Naive thymus-derived CD4-positive, alpha-beta T cell (primary cell): ENCODE data around the gene OR6B2. TPM values are rescaled to one million over a fixed set of nuclear protein-coding genes. Genes with fewer than 3 reads are reported as not detected.
"Not testable (repeated sequence)": the region's sequence is repeated elsewhere in the genome, so short reads cannot be mapped to it uniquely, and the experiment has no call there.

ENCODE experiments used
- ATAC-seq: fragments of 150-1000 bp; cut with Tn5 transposase; 2 replicates; pipeline ENCODE4 v1.10.0; 2021; ENCODE audit warnings: mild to moderate bottlenecking, moderate library complexity
- CTCF ChIA-PET: fragments of 350-600 bp; sonication (Branson Sonifier 250); formaldehyde crosslinking; loops from one replicate; lab custom pipeline; 2021; ENCODE audit warnings: antibody characterized with exemption; lab: Charles Lee
- POLR2A ChIA-PET: fragments of 350-600 bp; sonication (Branson Sonifier 250); formaldehyde crosslinking; loops from one replicate; lab custom pipeline; 2021; ENCODE audit warnings: antibody characterized with exemption, inconsistent platforms; lab: Charles Lee
- DNase-seq, 9 donors: peaks; one replicate each; pipeline versions ENCODE4 v3.0.0 to v3.0.0-alpha.2; 2020 to 2022; ENCODE audit warnings: mixed read lengths in 1 of 9
- H3K27ac ChIP-seq: one replicate; pipeline ENCODE4 v1.7.0; 2013; ENCODE audit warnings: mild to moderate bottlenecking, low read depth, low read length, moderate library complexity
- H3K27me3 ChIP-seq, 2 donors: one replicate each; pipeline ENCODE4 v1.7.0; 2013; ENCODE audit warnings: low read length in 2 of 2, mild to moderate bottlenecking in 2 of 2, moderate library complexity in 2 of 2; ENCODE audit not compliant: control insufficient read depth in 2 of 2, insufficient read depth in 2 of 2
- H3K36me3 ChIP-seq, 3 experiments: 1 replicate in 2 of 3; 2 replicates in 1 of 3; pipeline ENCODE4 v1.7.0; 2013; ENCODE audit warnings: low read length in 3 of 3, mild to moderate bottlenecking in 3 of 3, moderate library complexity in 1 of 3; ENCODE audit not compliant: insufficient read depth in 3 of 3, control insufficient read depth in 2 of 3
- H3K4me1 ChIP-seq, 2 donors: one replicate each; pipeline ENCODE4 v1.7.0; 2013; ENCODE audit warnings: low read length in 2 of 2, mild to moderate bottlenecking in 2 of 2, moderate library complexity in 1 of 2; ENCODE audit not compliant: control insufficient read depth in 2 of 2, insufficient read depth in 2 of 2
- H3K4me3 ChIP-seq: 2 replicates; pipeline ENCODE4 v1.7.0; 2013; ENCODE audit warnings: mild to moderate bottlenecking, low read length
- H3K9me3 ChIP-seq, 3 experiments: 1 replicate in 2 of 3; 2 replicates in 1 of 3; pipeline ENCODE4 v1.7.0; 2013; ENCODE audit warnings: low read length in 3 of 3; ENCODE audit not compliant: control insufficient read depth in 2 of 3
- H3K27ac Mint-ChIP-seq, 9 donors: one replicate each; pipeline ENCODE4 v1.8.0; 2020 to 2022; ENCODE audit warnings: mixed read lengths in 9 of 9, mild to moderate bottlenecking in 8 of 9, moderate library complexity in 5 of 9, inconsistent platforms in 2 of 9
- H3K27me3 Mint-ChIP-seq, 5 donors: one replicate each; pipeline ENCODE4 v1.8.0; 2021 to 2022; ENCODE audit warnings: mixed read lengths in 5 of 5, mild to moderate bottlenecking in 1 of 5
- H3K36me3 Mint-ChIP-seq, 5 donors: one replicate each; pipeline ENCODE4 v1.8.0; 2020 to 2022; ENCODE audit warnings: mixed read lengths in 5 of 5, mild to moderate bottlenecking in 3 of 5, inconsistent platforms in 1 of 5
- H3K4me1 Mint-ChIP-seq, 7 donors: one replicate each; pipeline ENCODE4 v1.8.0; 2020 to 2022; ENCODE audit warnings: mixed read lengths in 7 of 7, mild to moderate bottlenecking in 3 of 7, inconsistent platforms in 1 of 7
- H3K4me3 Mint-ChIP-seq, 10 donors: one replicate each; pipeline ENCODE4 v1.8.0; 2020 to 2022; ENCODE audit warnings: mild to moderate bottlenecking in 10 of 10, mixed read lengths in 10 of 10, moderate library complexity in 6 of 10, inconsistent platforms in 2 of 10
- H3K9me3 Mint-ChIP-seq, 11 donors: one replicate each; pipeline ENCODE4 v1.8.0; 2020 to 2022; ENCODE audit warnings: mixed read lengths in 11 of 11, mild to moderate bottlenecking in 4 of 11, inconsistent platforms in 1 of 11, moderate library complexity in 1 of 11
- intact Hi-C, 2 donors: fragments of 100-400 bp; cut with micrococcal nuclease; formaldehyde crosslinking; loops; one replicate each; pipeline ENCODE4 v1.15.1; 2023
- polyA plus RNA-seq, 2 donors: library from polyadenylated mRNA; unstranded; fragments of 300-500 nt; fragmentation: Illumina TruSeq; gene quantifications; one replicate each; pipeline ENCODE4 v1.2.3, GENCODE V29; 2021
- total RNA-seq, 6 experiments: library from RNA in 5 of 6; stranded (reverse) in 5 of 6; gene quantifications; 1 replicate in 5 of 6; 2 replicates in 1 of 6; pipeline ENCODE4 v1.2.3 and lab custom pipeline; 2021 to 2026

Gene OR6B2
- total and polyA plus RNA-seq, 7 experiments from 2014 or later, result not detected

- H3K36me3 Mint-ChIP-seq, H3K4me3 Mint-ChIP-seq, ATAC-seq, DNase-seq, H3K27me3 ChIP-seq, H3K36me3 ChIP-seq, H3K27ac ChIP-seq, H3K4me1 ChIP-seq, H3K4me3 ChIP-seq, H3K4me1 Mint-ChIP-seq, POLR2A ChIA-PET, H3K9me3 ChIP-seq, H3K27ac Mint-ChIP-seq, CTCF ChIA-PET, H3K9me3 Mint-ChIP-seq, intact Hi-C loops: not testable (repeated sequence)
- H3K27me3 Mint-ChIP-seq, result peaks cover 10 to 56% (median 40%) of the 10 kb centered on the region in 5 donors
These were observed 13.9 kb upstream of the OR6B2 start for GRCh38 chr2:240044096-240044495.

GRCh38 chr2:240043279-240043989 is 13.2 kb upstream of the OR6B2 start:
- no peaks in the 10 kb centered on the region for H3K36me3 ChIP-seq
- no peaks in the 10 kb centered on the region for H3K36me3 Mint-ChIP-seq
- POLR2A ChIA-PET, result no interaction called here
- intact Hi-C loops, result no loop called here
- H3K27me3 Mint-ChIP-seq, result peaks cover 7 to 50% (median 33%) of the 10 kb centered on the region in 5 donors
- H3K27ac Mint-ChIP-seq, result no peak overlapping the region
- H3K9me3 Mint-ChIP-seq, result peaks cover 0 to 2% (median 0%) of the 10 kb centered on the region in 11 donors
- no peak overlapping the region for H3K4me3 ChIP-seq
- no peaks in the 10 kb centered on the region for H3K4me1 Mint-ChIP-seq
- H3K27ac ChIP-seq, result no peak overlapping the region
- DNase-seq (no peak), ATAC-seq (no peak)
- H3K4me1 ChIP-seq, result no peaks in the 10 kb centered on the region
- no peak overlapping the region for H3K4me3 Mint-ChIP-seq
- peaks cover 0 to 8% of the 10 kb centered on the region in 2 donors for H3K27me3 ChIP-seq
- CTCF ChIA-PET, result no interaction called here
- H3K9me3 ChIP-seq, result no peaks in the 10 kb centered on the region

DNA sequence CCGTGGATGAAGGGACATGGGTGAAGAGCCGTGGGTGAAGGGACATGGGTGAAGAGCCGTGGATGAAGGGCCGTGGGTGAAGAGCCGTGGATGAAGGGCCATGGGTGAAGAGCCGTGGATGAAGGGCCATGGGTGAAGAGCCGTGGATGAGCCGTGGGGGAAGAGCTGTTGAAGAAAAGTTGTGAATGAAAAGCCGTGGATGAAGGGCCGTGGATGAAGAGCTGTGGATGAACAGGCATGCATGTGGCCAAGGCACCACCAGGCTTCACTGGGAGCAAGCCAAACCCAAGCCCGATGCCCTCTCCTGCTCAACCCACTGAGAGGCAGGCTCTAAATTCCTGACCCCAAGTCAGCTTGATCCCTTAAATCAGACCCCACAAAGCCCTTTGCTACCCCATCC is 12.5 kb upstream of the OR6B2 start:
- POLR2A ChIA-PET, result no interaction called here
- peaks cover 0 to 8% of the 10 kb centered on the region in 2 donors for H3K27me3 ChIP-seq
- no peak overlapping the region for H3K4me3 Mint-ChIP-seq

GRCh38 chr2:240041363-240041762 is 11.1 kb upstream of the OR6B2 start:
- Mint-ChIP-seq H3K9me3 (peaks cover 0 to 2% (median 0%) of the 10 kb centered on the region in 11 donors), H3K4me1 (no peaks in the 10 kb centered on the region), H3K4me3 (no peak overlapping the region), H3K27ac (no peak overlapping the region), H3K36me3 (no peaks in the 10 kb centered on the region), H3K27me3 (peaks cover 12 to 37% (median 34%) of the 10 kb centered on the region in 5 donors)
- no peak for ATAC-seq
- Histone ChIP-seq H3K4me1 (no peaks in the 10 kb centered on the region), H3K4me3 (no peak overlapping the region), H3K27me3 (peaks cover 0 to 8% of the 10 kb centered on the region in 2 donors), H3K27ac (no peak overlapping the region), H3K9me3 (no peaks in the 10 kb centered on the region), H3K36me3 (peaks cover 0 to 3% (median 0%) of the 10 kb centered on the region in 3 experiments)
- DNase-seq, result no peak
- CTCF ChIA-PET, result no interaction called here
- intact Hi-C loops, result no loop called here
- POLR2A ChIA-PET, result no interaction called here

More for the DNA sequence above, 12.5 kb upstream of the OR6B2 start:
- intact Hi-C loops, result no loop called here
- ATAC-seq (no peak), DNase-seq (no peak)
- H3K9me3 ChIP-seq, result no peaks in the 10 kb centered on the region
- H3K27ac ChIP-seq, result no peak overlapping the region
- H3K4me1 Mint-ChIP-seq, result no peaks in the 10 kb centered on the region
- H3K9me3 Mint-ChIP-seq, result peaks cover 0 to 2% (median 0%) of the 10 kb centered on the region in 11 donors
- no peaks in the 10 kb centered on the region for H3K36me3 ChIP-seq
- H3K27ac Mint-ChIP-seq, result no peak overlapping the region
- no peaks in the 10 kb centered on the region for H3K36me3 Mint-ChIP-seq
- peaks cover 4 to 44% (median 32%) of the 10 kb centered on the region in 5 donors for H3K27me3 Mint-ChIP-seq
- H3K4me3 ChIP-seq, result no peak overlapping the region
- no peaks in the 10 kb centered on the region for H3K4me1 ChIP-seq
- CTCF ChIA-PET, result no interaction called here

DNA sequence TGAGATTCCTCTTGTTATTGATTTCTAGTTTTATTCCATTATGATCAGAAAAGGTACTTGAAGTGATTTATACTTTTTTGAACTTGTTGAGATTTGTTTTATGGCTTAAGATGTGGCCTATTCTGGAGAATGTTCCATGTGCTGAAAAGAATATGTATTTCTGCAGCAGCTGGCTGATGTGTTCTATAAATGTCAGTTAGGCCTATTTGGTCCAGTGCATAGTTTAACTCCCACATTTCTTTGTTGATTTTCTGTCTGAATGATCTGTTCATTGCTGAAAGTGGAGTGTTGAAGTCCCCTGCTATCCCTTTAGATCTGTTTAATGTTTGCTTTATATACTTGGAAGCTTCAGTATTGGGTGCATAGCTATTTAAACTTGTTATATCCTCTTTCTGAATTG is 7.1 kb upstream of the OR6B2 start:
- H3K4me1 ChIP-seq, result no peaks in the 10 kb centered on the region
- H3K36me3 ChIP-seq, result peaks cover 0 to 3% (median 0%) of the 10 kb centered on the region in 3 experiments
- H3K9me3 Mint-ChIP-seq, result no peaks in the 10 kb centered on the region
- POLR2A ChIA-PET, result no interaction called here
- no peaks in the 10 kb centered on the region for H3K9me3 ChIP-seq
- no peak overlapping the region for H3K4me3 Mint-ChIP-seq
- no peak overlapping the region for H3K4me3 ChIP-seq
- intact Hi-C loops, result no loop called here
- CTCF ChIA-PET, result no interaction called here
- peaks cover 0 to 8% of the 10 kb centered on the region in 2 donors for H3K27me3 ChIP-seq
- H3K4me1 Mint-ChIP-seq, result no peaks in the 10 kb centered on the region
- ATAC-seq (no peak), DNase-seq (no peak)
- H3K27me3 Mint-ChIP-seq, result peaks cover 13 to 38% (median 34%) of the 10 kb centered on the region in 5 donors
- no peak overlapping the region for H3K27ac ChIP-seq
- H3K36me3 Mint-ChIP-seq, result no peaks in the 10 kb centered on the region
- no peak overlapping the region for H3K27ac Mint-ChIP-seq

DNA sequence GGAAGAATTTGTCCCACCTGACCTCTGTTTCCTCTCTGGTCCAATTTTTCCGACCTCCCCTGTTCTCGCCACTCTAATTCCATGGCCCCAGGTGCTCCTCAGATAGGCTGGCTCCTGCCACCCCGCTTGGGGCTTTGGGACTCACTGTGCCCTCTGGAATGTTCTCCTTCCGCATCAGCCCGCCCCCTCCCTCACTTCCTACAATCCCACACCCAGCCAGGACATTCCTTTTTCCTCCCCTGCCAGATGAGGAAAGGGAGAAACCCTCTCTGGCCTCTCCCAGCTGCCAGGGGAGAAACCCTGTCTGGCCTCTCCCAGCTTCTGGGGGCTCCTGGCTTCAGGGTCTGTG is 3.1 kb upstream of the OR6B2 start:
- no peak overlapping the region for H3K27ac Mint-ChIP-seq
- Histone ChIP-seq H3K4me3 (no peak overlapping the region), H3K9me3 (no peaks in the 10 kb centered on the region), H3K27ac (no peak overlapping the region), H3K4me1 (no peaks in the 10 kb centered on the region), H3K27me3 (no peaks in the 10 kb centered on the region), H3K36me3 (peaks cover 0 to 3% (median 0%) of the 10 kb centered on the region in 3 experiments)
- ATAC-seq (no peak), DNase-seq (no peak)
- POLR2A ChIA-PET, result no interaction called here
- no peak overlapping the region for H3K4me3 Mint-ChIP-seq
- no peaks in the 10 kb centered on the region for H3K9me3 Mint-ChIP-seq
- CTCF ChIA-PET, result no interaction called here
- H3K4me1 Mint-ChIP-seq, result no peaks in the 10 kb centered on the region
- intact Hi-C loops, result no loop called here
- H3K27me3 Mint-ChIP-seq, result peaks cover 20 to 47% (median 36%) of the 10 kb centered on the region in 5 donors
- no peaks in the 10 kb centered on the region for H3K36me3 Mint-ChIP-seq
